UCSD-AML1 (cell line): Measurements from ENCODE around the gene SREBF1.

Source experiments
- DNase-seq: peaks from one replicate; lab custom pipeline; 2025; ENCODE audit not compliant: unreplicated experiment; lab: John Stamatoyannopoulos, UW

The SREBF1 gene

DNA sequence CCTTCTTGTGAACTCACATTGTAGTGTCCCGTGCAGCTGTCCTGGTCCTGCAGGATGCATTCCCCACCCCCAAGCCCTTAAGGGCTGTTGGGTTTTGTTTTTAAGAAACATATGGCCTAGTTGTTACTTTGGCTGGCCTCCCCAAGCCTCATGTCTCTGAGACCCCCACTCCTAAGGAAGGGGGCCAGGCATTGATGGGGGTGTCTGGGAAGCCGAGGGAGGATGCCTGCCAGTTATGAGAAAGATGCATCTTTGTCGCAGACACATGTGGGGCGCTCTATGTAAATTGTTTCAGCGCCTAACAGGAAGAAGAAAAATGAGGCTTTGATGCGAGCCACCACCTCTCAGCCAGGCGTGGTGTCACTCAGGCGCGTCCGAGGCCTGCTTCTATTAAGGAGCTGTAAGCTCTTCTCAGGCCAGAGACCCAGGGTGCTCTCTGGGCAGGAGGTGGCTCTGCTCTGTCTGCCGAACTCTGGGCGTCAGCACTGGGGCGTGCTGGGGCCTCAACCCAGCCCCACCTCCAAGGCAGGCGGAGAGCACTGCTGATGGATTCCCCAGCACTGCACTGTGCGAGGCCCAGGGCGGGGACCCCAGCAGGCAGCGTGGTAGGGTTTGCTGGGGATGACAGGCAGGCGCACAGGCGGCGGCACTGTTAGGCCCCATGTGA, 70.6 kb downstream of the SREBF1 start:
- DNase-seq = no peak

DNA sequence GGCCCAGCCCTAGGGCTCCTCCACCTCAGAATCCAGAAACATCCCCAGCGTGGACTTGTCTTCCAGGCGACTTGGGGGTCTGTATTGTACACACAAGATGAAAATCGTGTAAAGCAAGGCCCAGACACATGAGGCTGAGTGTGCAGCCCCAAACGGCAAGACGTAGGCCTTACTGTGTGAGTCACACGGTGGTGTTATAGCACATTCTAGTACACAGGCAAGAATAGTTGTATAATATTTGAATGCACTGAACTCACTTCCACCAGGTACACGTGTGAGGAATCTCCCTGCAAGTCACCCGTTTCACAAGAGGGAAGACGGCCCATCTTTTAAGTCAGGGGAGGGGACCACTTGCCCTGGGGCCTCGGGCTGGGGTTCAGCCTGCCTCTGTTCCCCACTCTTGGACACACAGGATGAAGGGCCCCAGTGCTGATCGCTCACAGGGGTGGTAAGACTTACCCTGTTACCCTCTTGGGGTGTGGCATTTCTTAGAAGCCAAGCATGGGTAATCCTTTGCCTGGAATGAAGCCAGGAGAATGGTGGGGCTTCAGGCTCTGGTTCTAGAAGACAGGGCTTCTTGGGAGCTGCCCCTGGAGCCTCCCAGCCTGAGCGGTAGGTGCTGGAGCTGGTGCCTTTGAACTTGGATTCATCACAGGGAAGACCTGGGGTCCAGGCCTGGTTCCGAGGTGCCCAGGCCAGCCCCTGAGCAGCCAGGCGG, 71.3 kb downstream of the SREBF1 start:
- no peak for DNase-seq

DNA sequence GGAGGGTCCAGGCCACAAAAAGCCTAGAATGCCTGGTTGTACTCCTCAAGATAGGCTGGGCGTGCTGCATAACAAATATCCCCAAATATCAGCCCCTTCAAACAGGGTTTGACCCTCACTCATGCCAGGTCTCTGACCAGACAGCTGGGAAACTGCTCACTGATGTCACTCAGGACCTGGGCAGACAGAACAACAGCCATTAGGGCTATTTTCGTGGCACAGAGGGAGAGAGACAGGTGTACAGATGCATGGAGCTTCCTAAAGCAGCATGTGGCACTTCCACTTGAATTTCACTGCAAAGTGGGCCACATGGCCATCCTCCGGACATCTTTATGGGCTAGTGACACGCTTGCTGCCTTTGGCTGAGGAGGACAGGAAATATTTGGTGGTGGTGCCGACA, 73.1 kb downstream of the SREBF1 start:
- DNase-seq = no peak

DNA sequence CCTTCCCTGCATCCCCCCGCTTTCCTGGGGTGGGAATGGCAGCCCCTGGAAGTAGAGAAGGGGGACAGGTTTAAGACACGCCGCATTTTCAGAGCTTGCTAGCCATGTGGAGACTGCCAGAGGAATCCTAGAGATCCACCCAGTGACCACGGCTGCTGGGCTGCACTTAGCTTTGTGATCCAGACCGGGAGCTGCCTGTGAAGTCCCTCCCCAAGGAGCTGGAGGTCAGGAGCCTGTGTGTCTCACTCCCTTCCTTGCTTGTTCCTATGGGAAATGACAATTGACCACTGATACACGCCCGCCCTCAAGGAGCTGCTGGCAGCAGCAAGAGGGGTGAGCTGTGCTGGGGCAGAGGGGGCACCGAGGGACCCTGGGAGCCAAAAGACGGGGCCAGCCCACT, 73.7 kb downstream of the SREBF1 start:
- no peak for DNase-seq

DNA sequence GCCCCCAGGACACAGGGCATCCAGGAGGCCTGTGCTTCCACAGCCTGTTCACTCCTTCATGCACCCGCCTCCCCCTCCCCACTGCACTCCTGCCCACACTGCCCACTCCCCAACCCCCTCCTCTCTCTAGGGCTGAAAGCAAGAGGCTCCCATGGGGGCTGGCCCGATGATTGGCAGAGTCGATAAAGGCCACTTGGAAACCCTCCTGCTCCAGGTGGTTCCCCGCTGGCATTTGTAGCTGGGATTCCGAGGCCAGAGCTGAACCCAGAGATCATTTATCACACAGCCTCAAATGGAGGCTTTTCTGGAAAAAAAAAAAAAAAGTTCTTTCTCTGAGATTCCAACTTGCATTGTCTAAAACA, 74.1 kb downstream of the SREBF1 start:
- no peak for DNase-seq
